DMS53 treated with DMSO at 0.1 percent for 48 hours (cell line): Measurements from ENCODE around the gene ASNSD1.

ENCODE experiments used
- DNase-seq: peaks from one replicate; lab custom pipeline; 2025; ENCODE audit not compliant: unreplicated experiment; lab: John Stamatoyannopoulos, UW

ASNSD1 gene

GRCh38 chr2:189661148-189661956, at the start of gene ASNSD1:
Gene ASNSD1, plus strand, starts transcription at chr2:189661459. Its CDS starts 4,674 bp downstream, at chr2:189666133.
- peak; percentile 99 for DNase-seq

GRCh38 chr2:189613077-189613636, 48.1 kb upstream of the ASNSD1 start:
- peak; percentile 56 for DNase-seq

- DNase-seq = peak; percentile 27
Observed at GRCh38 chr2:189613650-189614420, 47.4 kb upstream of the ASNSD1 start.

GRCh38 chr2:189614585-189614984, 46.7 kb upstream of the ASNSD1 start:
- DNase-seq = no peak

GRCh38 chr2:189618197-189618596, 43.1 kb upstream of the ASNSD1 start:
- DNase-seq = no peak

GRCh38 chr2:189621781-189622180, 39.5 kb upstream of the ASNSD1 start:
- no peak for DNase-seq

DNA sequence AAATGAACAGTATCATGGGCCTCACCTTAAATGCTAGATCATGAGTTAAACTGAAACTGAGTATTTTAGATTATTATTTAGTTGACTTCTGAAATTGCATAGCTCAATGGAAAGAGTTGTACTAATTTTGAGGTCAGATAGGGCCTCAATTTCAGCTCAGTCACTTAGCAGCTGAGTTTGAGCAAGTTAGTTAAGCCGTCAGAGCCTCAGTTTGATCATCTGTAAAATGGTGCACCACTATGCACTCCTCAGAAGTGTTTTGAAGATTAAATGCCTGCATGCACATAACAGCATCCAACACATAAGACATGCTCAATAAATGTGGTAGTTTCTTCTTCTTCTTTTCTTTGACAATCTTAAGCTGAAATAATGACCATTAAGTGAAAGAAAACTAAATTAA, 38.2 kb upstream of the ASNSD1 start:
- DNase-seq = no peak

DNA sequence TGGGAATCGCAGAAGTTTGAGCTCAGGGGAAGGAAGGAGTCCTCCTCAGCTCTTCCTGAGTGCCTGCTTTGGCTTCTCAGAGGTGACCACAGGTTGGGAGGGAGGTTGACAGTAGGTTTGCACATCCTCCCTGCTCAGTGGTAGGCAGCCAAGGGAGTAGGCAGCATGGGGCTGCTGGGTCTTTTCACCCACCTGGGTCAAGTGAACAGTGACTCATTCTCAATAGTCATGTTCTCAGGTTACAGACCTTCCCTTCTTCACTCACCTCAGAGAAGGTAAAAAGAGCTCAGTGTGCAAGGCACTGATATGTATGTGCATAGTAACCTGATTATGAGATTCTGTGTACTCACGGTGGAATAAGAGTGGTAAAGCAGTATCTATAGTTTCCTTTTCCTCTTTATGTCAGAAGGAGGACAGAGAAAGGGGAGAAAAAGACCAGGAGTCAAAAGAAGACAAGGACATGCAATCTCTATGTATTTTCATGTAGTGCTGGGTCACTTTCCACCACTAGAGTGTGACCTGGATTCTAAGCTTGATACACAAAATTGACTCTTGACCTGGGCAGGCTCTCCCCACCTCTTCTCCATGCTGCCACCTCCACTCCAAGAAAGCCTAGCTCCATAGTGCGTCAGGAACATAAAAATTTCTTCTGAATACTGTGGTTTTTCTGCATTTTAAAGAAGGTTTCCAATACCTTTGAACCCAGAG, 36.5 kb upstream of the ASNSD1 start:
- DNase-seq = peak; percentile 89

GRCh38 chr2:189625636-189626035, 35.6 kb upstream of the ASNSD1 start:
- no peak for DNase-seq

GRCh38 chr2:189627789-189628188, 33.5 kb upstream of the ASNSD1 start:
- no peak for DNase-seq

DNA sequence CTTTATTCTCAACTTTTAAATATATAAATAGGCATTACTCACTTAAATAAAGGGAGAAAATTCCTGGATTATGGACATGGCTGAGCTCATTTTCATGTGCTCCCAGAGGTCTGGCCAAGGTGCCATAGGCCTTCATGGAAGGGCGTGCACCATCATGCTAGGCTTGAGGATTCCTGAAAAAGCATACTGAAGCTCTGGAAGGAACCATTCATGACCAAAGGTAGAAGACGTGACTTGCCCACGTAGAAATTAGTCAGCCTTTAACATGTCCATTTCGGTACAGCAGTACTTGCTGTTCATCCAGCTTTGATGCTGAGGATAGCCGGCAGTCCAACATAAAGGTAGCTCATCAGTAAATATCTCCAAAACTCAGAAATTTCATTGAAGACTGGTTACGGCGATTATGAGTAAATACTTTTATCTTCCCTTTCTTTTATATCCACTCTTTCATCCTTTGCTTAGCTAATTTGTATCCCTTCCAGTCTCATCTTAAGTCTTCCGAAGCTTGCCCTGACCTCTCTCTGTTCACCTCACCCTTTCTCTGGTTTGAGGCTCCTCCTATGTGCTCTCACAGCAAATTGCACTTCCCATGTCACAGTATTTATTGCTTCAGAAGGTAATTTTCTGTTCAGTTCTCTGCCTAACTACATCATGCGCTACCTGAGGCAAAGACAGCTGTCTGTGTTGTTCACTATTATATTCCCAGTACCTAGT, 32.3 kb upstream of the ASNSD1 start:
- DNase-seq = no peak

- DNase-seq = no peak
Observed at GRCh38 chr2:189629531-189630453, 31.5 kb upstream of the ASNSD1 start.

DNA sequence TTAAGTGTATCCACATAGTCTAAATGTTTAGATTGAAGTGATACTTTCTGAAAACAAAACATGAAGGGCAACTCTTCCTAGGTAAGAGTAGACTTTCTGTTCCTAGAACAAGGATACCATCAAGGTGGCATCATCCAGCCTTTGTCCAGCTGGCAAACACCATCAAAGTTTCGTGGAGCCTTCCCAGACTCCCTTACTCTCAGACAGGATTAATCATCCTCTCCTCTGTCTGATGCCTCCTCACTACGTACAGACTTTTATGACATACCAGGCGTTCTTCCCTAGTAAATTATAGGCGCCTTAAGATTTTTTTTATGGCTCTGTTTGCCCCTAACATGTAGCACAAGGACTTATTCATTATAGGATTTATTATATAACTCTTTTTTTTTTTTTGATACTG, 29.4 kb upstream of the ASNSD1 start:
- no peak for DNase-seq

- no peak for DNase-seq
Observed at GRCh38 chr2:189633392-189633811, 27.9 kb upstream of the ASNSD1 start.

GRCh38 chr2:189635353-189635752, 25.9 kb upstream of the ASNSD1 start:
- DNase-seq = no peak

DNA sequence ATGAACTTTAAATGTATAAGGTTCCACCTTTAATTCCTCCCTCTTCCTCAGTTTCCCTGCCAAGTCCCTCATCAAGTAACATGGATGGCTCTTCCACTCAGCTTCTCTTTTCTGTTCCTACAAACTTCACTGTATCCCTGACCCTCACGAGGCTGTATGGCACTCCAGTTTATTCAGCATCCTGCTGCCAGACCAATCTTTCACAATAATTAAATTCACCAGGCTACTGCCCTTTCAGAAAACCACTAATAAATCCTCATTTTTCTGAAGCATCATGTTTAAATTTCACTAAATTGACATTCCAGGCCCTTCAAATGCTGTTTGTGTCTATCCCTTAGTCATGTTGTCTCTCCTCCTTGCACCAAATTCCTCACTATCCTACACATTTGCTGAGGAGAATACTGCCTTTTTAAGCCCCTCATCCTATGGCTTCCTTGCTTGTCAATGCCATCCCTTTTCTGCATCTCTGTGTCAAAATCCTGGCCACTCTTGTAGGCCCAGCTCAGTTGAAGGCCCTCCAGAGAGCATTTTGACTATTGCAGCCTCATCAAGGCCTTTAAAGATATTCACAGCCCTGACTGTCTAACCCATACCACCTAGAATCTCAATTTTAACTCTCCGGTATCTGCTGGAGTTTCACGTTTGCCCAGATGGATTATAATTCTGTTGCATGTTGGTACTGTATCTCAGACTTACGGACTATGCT, 22.8 kb upstream of the ASNSD1 start:
- DNase-seq = no peak

GRCh38 chr2:189639007-189639609, 22.2 kb upstream of the ASNSD1 start:
- DNase-seq = no peak

DNA sequence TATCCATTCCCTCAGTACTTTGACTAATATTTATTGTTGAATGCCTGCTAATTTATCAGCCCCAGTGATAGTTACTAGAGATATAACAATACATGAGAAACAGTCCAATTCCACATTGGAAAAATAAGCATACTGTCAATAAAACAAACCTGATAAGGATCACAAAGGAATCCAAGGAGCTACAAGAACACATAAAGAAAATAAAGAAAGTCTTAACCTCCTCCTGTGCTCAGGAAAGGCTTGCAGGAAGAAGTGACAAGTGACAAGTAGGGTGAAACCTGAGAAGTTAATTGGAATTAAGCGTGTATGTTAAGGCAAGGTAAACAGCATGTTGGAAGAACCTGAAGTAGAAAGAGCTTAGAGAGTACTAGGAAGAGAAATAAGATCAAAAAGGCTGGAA, 20.3 kb upstream of the ASNSD1 start:
- DNase-seq = no peak

DNA sequence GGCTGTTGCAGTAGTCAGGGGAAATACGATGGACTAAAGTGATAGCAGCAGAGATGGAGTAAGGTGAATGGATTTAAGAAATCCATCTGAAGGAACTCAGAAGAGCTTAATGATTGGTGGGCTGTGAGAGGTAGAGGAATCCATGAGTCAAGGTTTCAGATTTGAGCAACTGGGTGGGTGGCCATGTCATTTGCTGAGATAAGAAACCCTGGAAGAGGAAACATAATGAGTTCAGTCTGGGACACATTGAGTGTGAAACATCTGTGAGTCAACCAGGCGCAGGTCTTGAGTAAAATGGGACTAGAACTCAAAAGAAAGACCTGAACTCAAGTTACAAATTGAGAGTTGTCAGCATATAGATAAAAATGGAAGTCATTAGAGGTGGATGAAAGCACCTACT, 19.7 kb upstream of the ASNSD1 start:
- DNase-seq = no peak
